CD4-positive, alpha-beta T cell treated with Interleukin-4 for 4 hours (primary cell): ENCODE results near the gene ARL6IP4.
"Not testable (repeated sequence)": the region's sequence is repeated elsewhere in the genome, so short reads cannot be mapped to it uniquely, and the experiment has no call there.

Source experiments
- DNase-seq: peaks from one replicate; pipeline ENCODE4 v3.0.0-alpha.2; 2020

The ARL6IP4 gene

GRCh38 chr12:122980183-122981035, at the start of gene ARL6IP4:
Gene ARL6IP4 (plus strand): TSS chr12:122980681. CDS start chr12:122981140, 459 bp downstream.
- DNase-seq, result peak; percentile 40

GRCh38 chr12:122932207-122932606, 48.3 kb upstream of the ARL6IP4 start:
- no peak for DNase-seq

- DNase-seq, result no peak
Observed at GRCh38 chr12:122934722-122935121, 45.8 kb upstream of the ARL6IP4 start.

GRCh38 chr12:122935318-122935717, 45.2 kb upstream of the ARL6IP4 start:
- no peak for DNase-seq

- DNase-seq, result no peak
Observed at GRCh38 chr12:122937622-122938091, 42.8 kb upstream of the ARL6IP4 start.

GRCh38 chr12:122939125-122939524, 41.4 kb upstream of the ARL6IP4 start:
- DNase-seq, result no peak

- not testable (repeated sequence) for DNase-seq
Observed at GRCh38 chr12:122941351-122941750, 39.1 kb upstream of the ARL6IP4 start.

GRCh38 chr12:122942637-122943036, 37.8 kb upstream of the ARL6IP4 start:
- DNase-seq, result peak; percentile 37

- no peak for DNase-seq
Observed at GRCh38 chr12:122943196-122943595, 37.3 kb upstream of the ARL6IP4 start.

DNA sequence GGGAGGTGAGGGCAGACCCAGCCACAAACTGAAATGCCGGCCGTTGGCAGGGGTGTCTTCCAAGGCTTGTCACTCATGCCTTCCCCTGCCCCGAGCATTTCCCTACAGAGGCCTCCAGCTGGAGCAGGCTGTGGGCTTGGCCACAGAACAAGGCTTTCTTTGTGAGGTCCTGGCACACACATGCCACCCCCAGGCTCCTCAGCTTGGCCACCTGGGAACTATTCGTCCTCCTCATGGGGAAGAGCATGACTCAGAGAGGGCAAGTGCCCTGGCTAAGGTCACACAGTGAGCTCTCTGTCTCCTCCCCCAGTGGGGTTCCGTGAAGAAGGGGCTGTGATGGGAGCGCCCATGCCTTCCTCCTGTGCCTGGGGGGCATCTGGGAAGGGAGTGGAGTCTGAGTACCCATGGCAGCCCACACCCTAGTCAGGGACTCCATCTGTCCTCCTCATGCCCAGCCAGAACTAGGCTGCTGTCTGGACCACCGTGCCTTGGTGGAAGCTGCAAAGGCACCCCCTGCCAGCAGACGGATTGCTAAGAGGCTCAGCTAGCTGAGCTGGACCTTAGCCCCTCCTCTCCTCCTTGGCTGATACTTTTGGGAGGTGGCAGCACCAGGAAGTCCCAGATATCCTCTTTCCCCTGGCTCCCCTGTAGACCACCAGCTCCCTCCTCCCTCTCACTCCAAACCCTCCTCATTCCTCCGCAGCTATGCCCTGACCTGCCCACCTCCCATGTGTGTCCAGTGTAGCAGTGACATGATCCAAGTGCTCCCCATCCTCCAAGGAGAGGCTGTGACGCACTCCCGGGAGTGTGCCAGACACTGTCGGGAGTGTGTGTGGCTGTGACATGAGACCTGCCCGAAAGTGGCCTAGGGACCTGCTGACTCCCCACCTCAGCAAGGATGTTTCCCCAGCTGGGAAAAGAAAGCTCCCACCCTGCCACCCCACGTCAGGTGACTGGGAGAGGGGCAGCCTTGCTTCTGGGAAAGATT, 35.6 kb upstream of the ARL6IP4 start:
- no peak for DNase-seq

GRCh38 chr12:122946690-122947341, 33.7 kb upstream of the ARL6IP4 start:
- DNase-seq, result peak; percentile 82

DNA sequence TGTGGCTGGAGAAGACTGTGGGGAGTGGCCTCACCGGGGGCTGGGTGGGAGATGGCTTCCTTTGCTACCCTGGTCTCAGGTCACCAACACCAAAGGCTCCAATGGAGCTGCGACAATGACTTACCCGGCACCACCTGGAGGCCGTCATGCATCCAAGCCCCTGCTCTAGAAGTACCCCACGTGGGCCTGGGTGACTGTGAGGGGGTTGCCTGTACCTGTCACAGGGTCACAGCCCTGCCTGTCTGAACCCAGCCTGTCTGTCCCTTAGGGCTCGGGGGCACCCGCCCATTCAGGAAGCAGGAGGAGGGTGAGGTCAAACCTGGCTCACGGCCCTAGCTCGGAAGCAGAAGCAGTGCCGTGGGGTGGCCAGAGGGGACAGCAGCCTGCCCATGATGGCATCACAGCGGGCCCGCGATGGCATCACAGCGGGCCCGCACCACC, 33.1 kb upstream of the ARL6IP4 start:
- no peak for DNase-seq

DNA sequence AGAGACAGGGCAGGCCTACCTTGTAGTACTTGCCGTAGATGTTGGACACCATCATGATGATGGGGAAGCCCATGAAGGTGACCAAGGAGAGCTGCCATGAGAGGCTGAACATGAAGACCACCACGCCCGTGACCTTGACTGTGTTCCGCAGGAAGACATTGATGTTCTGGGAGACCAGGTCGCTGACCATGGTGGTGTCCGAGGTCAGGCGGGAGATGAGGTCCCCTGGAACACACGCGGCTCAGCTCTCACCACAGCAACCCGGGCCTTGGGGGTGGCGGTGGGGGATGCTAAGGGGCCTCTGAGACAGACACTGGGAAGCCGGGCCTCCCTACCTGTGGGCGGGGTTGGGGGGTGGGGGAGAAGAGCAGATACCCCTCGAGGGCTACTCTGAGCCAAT, 31.9 kb upstream of the ARL6IP4 start:
- no peak for DNase-seq

GRCh38 chr12:122949405-122949804, 31.1 kb upstream of the ARL6IP4 start:
- no peak for DNase-seq

- DNase-seq, result no peak
Observed at GRCh38 chr12:122949816-122950675, 30.4 kb upstream of the ARL6IP4 start.

- no peak for DNase-seq
Observed at GRCh38 chr12:122951406-122951805, 29.1 kb upstream of the ARL6IP4 start.

DNA sequence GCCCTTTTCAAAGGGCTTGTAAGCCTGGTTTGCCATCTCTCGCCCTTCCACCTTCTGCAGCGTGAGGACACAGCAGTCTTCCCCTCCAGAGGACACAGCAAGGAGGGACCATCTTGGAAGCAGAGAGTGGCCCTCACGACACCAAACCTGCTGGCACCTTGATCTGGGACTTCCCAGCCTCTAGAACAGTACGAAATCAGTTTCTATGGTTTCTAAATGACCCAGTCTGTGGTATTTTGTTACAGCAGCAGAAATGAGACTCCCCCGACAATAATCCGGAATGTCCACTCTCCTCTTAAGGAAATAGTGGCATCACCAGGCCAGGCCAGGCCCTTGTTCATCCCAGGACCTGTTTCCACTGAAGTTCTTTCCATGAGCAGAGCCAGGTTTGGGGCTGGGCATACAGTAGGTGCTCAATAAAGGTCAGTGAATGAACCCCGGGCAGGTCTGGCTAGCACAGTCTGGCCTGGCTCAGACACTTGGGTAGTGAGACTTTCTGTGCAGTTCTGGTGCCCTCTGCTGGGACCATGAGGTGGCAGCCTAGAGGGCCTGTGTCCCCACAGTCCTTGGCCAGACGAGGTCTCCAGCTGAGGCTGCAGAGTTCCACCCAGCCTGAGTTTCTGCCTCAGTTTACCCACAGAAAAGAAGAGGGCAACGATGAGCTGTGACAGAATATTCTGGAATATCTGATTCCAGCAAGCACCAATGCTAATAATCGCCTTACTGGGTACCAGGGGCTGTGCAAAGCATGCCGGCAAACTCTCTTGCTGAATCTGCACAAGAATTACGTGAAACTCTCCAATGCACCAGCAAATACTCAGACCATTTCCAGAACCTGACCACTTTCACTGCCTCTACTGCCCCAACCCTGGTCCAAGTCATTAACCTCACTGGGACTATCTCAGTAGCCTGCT, 28.2 kb upstream of the ARL6IP4 start:
- peak; percentile 76 for DNase-seq

DNA sequence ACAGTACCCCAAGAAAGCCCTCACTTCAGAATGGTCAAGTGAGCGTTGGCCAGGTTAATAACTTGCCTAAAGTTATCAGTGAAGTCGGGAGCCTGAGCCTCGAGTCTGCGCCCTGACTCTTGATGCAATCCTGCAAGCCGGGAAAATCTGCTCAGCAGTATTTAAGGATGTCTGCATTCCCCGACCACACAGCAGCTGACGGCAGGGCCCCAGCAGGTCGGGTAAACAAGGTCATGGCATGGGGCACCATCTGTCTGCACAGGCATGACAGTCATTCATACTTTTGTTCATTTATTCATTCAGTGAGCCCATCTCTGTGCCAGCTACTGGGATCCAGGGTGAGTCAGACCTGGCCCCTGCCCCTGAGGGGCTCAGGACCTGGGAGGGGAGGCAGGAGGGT, 25.3 kb upstream of the ARL6IP4 start:
- no peak for DNase-seq

GRCh38 chr12:122956035-122956434, 24.4 kb upstream of the ARL6IP4 start:
- no peak for DNase-seq

GRCh38 chr12:122958198-122958888, 22.1 kb upstream of the ARL6IP4 start:
- DNase-seq, result no peak
